DND-41 (cell line): ENCODE data around the gene MAPKAPK2.

Source experiments
- EZH2 ChIP-seq: IDR thresholded peaks from 3 replicates; pipeline ENCODE4 v1.6.1; 2012; ENCODE audit warnings: borderline replicate concordance, low read depth, mild to moderate bottlenecking, moderate library complexity, low read length, inconsistent platforms; ENCODE audit not compliant: severe bottlenecking
- TF ChIP-seq, protein P1 (sequence below): IDR thresholded peaks from 2 replicates; pipeline ENCODE4 v1.5.1; 2012; ENCODE audit warnings: borderline replicate concordance, low read length, moderate library complexity, mild to moderate bottlenecking; ENCODE audit not compliant: poor library complexity, severe bottlenecking; ENCODE audit errors: extremely low read depth

DNA sequence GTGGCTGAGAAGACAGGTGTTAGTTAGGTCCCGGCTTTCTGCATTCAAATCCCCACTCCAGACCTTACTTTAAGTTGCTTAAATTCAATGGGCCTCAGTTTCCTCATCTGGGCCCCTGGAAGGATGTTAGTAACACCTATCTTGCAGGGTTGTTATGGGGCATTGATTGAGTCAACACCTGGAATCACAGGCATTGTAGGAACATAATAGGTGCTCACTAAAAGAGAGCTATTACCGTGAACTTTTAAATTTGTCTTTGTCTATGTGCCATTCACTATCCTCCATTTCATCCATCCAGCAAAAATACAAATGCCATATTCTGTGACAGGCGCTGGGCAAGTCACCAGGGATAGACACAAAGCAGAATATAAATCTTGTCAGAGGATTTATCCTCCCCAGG is 10.5 kb upstream of the MAPKAPK2 start:
- TF ChIP-seq, protein P1, sequence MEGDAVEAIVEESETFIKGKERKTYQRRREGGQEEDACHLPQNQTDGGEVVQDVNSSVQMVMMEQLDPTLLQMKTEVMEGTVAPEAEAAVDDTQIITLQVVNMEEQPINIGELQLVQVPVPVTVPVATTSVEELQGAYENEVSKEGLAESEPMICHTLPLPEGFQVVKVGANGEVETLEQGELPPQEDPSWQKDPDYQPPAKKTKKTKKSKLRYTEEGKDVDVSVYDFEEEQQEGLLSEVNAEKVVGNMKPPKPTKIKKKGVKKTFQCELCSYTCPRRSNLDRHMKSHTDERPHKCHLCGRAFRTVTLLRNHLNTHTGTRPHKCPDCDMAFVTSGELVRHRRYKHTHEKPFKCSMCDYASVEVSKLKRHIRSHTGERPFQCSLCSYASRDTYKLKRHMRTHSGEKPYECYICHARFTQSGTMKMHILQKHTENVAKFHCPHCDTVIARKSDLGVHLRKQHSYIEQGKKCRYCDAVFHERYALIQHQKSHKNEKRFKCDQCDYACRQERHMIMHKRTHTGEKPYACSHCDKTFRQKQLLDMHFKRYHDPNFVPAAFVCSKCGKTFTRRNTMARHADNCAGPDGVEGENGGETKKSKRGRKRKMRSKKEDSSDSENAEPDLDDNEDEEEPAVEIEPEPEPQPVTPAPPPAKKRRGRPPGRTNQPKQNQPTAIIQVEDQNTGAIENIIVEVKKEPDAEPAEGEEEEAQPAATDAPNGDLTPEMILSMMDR: no peak
- no peak for TF ChIP-seq EZH2
